Erythroblast (primary cell): ENCODE measurements around the gene CAMKMT.

Experiments
- DNase-seq, 2 experiments: peaks; one replicate each; lab custom pipeline; 2025; lab: John Stamatoyannopoulos, UW
- GATA1 ChIP-seq: IDR thresholded peaks from 2 replicates; pipeline ENCODE4 v1.6.1; 2011; ENCODE audit warnings: low read depth, mild to moderate bottlenecking, control low read depth, low read length, moderate library complexity
- POLR2A ChIP-seq: IDR thresholded peaks from 2 replicates; pipeline ENCODE4 v1.6.1; 2011; ENCODE audit warnings: mild to moderate bottlenecking, low read length

The CAMKMT gene

GRCh38 chr2:44444881-44445280, 83.1 kb downstream of the CAMKMT start:
- no peak for DNase-seq
- TF ChIP-seq GATA1 (no peak), POLR2A (no peak)

GRCh38 chr2:44448860-44449527, 87.2 kb downstream of the CAMKMT start:
- TF ChIP-seq POLR2A: no peak
- TF ChIP-seq GATA1: no peak

GRCh38 chr2:44450082-44450481, 88.3 kb downstream of the CAMKMT start:
- no peak for TF ChIP-seq POLR2A
- TF ChIP-seq GATA1: no peak
- no peak for DNase-seq

More at GRCh38 chr2:44448860-44449527, 87.2 kb downstream of the CAMKMT start:
- no peak for DNase-seq

GRCh38 chr2:44450806-44451205, 89.1 kb downstream of the CAMKMT start:
- no peak for TF ChIP-seq GATA1
- no peak for TF ChIP-seq POLR2A
- no peak for DNase-seq

GRCh38 chr2:44452069-44452583, 90.4 kb downstream of the CAMKMT start:
- TF ChIP-seq GATA1: no peak
- TF ChIP-seq POLR2A: no peak
- no peak for DNase-seq

- TF ChIP-seq POLR2A (no peak), GATA1 (no peak)
Measured at GRCh38 chr2:44453259-44453658, 91.5 kb downstream of the CAMKMT start.

GRCh38 chr2:44455877-44456276, 94.1 kb downstream of the CAMKMT start:
- no peak for TF ChIP-seq POLR2A
- no peak for TF ChIP-seq GATA1
- no peak for DNase-seq

More at GRCh38 chr2:44453259-44453658, 91.5 kb downstream of the CAMKMT start:
- no peak for DNase-seq

GRCh38 chr2:44456946-44457345, 95.2 kb downstream of the CAMKMT start:
- DNase-seq: no peak

GRCh38 chr2:44459739-44460138, 98.0 kb downstream of the CAMKMT start:
- DNase-seq: no peak
- TF ChIP-seq GATA1 (no peak), POLR2A (no peak)

More at GRCh38 chr2:44456946-44457345, 95.2 kb downstream of the CAMKMT start:
- TF ChIP-seq POLR2A (no peak), GATA1 (no peak)

- DNase-seq: no peak
- TF ChIP-seq GATA1 (no peak), POLR2A (no peak)
Measured at GRCh38 chr2:44462934-44463849, 101.4 kb downstream of the CAMKMT start.

- TF ChIP-seq POLR2A (no peak), GATA1 (no peak)
- DNase-seq: no peak
Measured at GRCh38 chr2:44464437-44464836, 102.7 kb downstream of the CAMKMT start.

- DNase-seq: no peak
- TF ChIP-seq GATA1 (no peak), POLR2A (no peak)
Measured at GRCh38 chr2:44470151-44470550, 108.4 kb downstream of the CAMKMT start.

- no peak for TF ChIP-seq POLR2A
- TF ChIP-seq GATA1: no peak
- no peak for DNase-seq
Measured at GRCh38 chr2:44477657-44478414, 116.1 kb downstream of the CAMKMT start.
